ENCODE results near the gene HS3ST3A1.

The HS3ST3A1 gene

DNA sequence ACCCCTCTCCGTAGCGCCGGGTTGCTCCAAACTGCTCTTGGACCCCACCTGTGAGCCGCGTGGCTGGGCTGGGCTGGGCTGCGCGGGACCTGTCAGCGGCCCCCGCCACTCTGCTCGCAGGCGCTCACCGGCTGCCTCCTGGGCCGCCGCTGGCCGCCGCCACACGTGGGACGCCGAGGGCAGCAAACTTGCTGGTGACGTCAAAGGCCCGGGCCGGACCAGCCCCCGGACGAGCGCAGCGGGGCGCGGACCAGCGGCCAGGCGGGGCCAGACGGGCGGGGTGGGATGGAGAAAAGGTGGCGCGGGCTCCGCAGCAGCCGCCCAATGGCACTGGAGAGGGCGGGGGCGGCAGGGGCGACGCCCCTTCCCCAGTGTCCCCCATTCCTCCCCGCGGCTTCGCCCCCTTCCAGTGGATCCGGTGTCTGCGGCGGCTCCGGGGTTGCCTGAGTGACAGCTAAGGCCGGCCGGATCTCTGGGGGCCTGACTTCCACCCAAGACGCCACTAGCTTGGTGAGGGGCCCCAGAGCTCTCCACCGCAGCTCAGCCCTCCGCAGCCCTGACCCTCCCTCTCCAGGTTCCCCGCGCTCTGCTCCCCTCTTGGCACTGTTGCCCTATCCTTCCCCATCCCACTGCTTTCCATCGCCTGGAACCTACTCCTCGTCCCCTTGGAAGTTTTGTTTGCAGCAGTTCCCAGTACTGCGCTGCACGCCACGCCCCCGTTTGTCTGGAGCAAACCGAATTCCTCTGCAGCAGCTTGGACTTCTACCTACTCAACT, at the start of gene HS3ST3A1:
HS3ST3A1 (minus strand) TSS at position 154 of the 776 bp plus-strand sequence. CDS start 800 bp downstream, outside the sequence.
- H3K27me3 Mint-ChIP-seq = peaks cover 84% of the 10 kb centered on the region
- DNase-seq = peak; percentile 11 to 21
- H3K4me1 Mint-ChIP-seq = peaks cover 23% of the 10 kb centered on the region
- H3K27ac Mint-ChIP-seq = peak within 1 kb of the TSS in 1 of 2 donors; percentile 67
- peak; percentile 62 for ATAC-seq
- H3K9me3 Mint-ChIP-seq = no peaks in the 10 kb centered on the region
- H3K4me3 Mint-ChIP-seq = peak within 1 kb of the TSS; percentile 79 to 85

DNA sequence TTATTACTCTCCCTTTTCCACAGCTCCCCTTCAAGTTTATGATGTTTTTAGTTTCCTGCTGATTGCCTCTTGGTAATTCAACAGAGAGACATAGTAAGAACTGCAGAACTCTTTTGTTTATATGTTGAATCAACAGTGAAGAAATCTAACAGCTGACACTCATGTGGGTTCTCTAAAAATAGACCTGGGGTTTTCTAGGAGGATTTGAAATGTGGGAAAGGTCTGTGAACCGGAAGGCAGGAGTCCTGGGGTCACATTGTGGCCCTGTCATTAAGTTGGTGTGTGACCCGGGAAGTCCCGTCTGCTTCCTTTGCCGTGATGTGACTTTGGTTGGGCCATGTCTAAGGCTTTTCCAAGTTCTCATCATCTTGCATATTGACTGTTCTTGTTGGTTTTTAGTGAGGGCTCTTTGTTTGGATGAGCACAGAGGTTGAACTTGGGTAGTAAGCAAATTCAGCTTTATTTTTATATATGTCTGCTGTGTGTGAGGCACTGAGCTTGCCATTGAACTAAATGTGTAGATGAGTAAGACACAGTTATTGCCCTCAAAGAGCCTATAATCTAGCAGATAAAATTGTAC, 48.5 kb upstream of the HS3ST3A1 start:
- Mint-ChIP-seq H3K4me3 (no peak overlapping the region), H3K27me3 (no peaks in the 10 kb centered on the region), H3K4me1 (no peaks in the 10 kb centered on the region), H3K9me3 (no peaks in the 10 kb centered on the region), H3K27ac (no peak overlapping the region)
- no peak for ATAC-seq
- no peak for DNase-seq

DNA sequence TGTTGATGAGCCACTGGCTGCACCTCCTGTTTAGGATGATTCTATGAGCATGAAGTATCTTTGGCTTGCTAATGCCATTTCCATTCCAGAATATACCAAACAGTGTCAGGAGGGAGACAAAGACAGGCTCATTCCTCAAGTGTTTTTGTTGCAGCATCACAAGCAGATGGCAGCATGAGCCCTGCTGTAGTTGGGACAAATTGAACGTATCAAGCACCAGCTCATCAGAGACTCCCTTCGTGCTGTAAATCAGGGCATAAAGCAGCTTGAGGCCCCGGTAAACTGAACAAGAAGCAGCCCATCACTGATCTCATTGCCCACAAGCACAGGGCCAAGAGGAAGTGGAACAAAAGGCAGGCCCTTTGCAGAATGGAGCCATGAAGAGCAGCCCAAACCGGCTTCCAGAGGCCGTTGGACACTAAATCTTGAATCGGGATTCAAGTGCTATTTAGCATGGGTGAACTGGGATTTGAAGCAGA, 45.9 kb upstream of the HS3ST3A1 start:
- Mint-ChIP-seq H3K9me3 (no peaks in the 10 kb centered on the region), H3K27ac (no peak overlapping the region), H3K4me1 (no peaks in the 10 kb centered on the region), H3K4me3 (no peak overlapping the region), H3K27me3 (peaks cover 16% of the 10 kb centered on the region)
- ATAC-seq = no peak
- no peak for DNase-seq

DNA sequence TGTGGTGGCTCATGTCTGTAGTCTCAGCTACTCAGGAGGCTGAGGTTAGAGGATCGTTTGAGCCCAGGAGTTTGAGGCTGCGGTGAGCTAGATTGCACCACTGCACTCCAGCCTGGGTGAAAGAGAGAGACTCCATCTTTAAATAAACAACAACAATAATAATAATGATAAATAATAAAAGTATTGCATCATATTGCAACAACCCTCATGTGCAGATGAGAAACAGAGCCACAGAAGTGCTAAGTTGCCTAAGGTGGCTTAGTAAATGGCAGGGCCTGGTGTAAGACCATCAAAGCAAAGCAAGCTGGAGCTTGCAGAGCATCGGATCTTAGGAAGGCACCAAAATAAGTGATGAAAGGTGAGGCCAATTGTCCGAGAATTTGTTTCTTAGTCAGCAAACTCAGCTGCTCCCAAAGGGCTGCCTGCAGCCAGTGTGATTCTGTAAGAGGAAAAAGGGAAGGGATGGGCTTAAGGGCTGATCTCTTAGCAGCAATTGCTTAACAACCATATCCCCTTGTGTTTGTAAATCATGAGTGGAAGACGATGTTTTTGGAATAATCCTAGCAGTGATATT, 45.3 kb upstream of the HS3ST3A1 start:
- H3K4me1 Mint-ChIP-seq = no peaks in the 10 kb centered on the region
- no peak overlapping the region for H3K4me3 Mint-ChIP-seq
- no peaks in the 10 kb centered on the region for H3K9me3 Mint-ChIP-seq
- no peak overlapping the region for H3K27ac Mint-ChIP-seq
- ATAC-seq (no peak), DNase-seq (no peak)
- peaks cover 16% of the 10 kb centered on the region for H3K27me3 Mint-ChIP-seq

DNA sequence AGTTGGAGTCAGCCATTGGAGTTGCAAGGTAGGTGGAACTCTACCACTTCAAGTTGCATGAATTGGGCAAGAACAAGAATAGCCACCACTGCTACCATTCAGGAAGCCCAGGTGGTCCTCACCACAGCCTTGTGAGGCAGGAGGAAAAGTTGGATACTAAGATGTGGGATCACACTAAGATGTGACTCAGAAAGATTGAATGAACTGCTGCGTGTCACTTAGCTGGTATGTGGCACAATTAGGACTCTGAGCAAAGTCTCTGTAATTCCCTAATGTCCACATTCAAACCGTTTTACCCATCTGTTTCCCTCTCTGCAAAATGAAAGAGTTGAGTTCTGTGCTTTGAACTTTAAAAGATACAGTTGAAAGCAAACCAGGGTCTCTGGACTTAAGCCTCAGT, 44.7 kb upstream of the HS3ST3A1 start:
- Mint-ChIP-seq H3K9me3 (no peaks in the 10 kb centered on the region), H3K27ac (no peak overlapping the region), H3K4me3 (no peak overlapping the region), H3K27me3 (peaks cover 20% of the 10 kb centered on the region), H3K4me1 (no peaks in the 10 kb centered on the region)
- ATAC-seq (no peak), DNase-seq (no peak)

DNA sequence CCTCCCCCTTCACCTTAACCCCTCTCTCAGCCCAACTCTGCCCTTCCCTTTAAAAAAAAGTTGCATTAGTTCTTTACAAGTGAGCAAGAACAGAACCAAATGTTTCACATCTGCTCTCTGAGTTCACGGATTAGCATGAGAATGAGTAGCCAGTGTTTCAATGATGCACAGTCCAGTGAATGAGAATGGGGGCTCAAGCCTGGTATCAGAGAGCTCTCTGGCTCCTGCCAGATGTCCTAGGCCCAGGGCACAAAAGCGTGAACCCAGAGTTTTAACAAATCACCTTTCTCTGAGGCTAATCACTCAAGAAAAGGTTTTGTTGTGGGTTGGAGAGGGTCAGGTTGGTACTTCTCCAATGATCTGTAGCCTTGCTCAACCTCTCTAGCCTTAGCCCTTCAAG, 41.5 kb upstream of the HS3ST3A1 start:
- Mint-ChIP-seq H3K4me1 (no peaks in the 10 kb centered on the region), H3K9me3 (no peaks in the 10 kb centered on the region), H3K27me3 (peaks cover 22% of the 10 kb centered on the region), H3K27ac (no peak overlapping the region), H3K4me3 (no peak overlapping the region)
- DNase-seq = no peak
- no peak for ATAC-seq

DNA sequence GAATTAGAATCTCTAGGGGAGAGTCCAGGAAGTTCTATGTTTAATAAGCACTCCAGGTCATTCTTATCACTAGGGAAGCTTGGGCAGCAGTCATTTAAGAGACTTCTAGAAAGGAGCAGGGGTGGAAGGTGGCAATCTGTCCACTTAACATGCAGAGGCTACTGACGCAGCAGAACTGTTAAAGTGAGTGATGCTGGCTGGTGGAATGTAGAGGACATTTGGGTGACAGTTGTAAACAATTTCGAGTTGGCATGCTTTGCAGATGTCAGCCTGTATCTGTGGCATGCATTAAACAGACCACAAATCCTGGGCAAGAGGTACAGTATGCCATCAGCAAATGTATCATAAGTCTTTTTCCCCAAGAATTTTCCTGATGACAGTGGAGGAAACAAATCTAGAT, 40.5 kb upstream of the HS3ST3A1 start:
- no peaks in the 10 kb centered on the region for H3K4me1 Mint-ChIP-seq
- DNase-seq = no peak

DNA sequence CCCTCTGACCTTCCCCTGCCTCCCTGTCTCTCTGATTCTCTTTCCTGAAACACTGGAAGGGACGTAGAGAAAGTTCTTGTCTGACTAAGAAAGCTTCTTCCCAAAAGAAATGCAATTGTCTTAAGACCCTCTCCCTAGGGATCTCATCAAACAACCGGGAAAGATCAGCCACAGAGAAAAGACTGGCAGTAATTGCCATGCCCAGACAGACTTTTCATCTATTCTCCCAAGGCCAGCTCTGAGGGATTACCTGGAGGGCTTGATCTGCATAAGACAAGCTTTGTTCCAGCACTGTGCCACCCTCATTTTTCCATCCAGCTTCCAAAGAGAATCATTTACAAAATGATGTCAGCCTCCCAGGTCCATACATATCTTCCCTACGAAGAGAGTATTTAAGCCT, 38.8 kb upstream of the HS3ST3A1 start:
- no peak overlapping the region for H3K27ac Mint-ChIP-seq
- no peaks in the 10 kb centered on the region for H3K4me1 Mint-ChIP-seq
- no peak for DNase-seq
- no peak for ATAC-seq
- peaks cover 22% of the 10 kb centered on the region for H3K27me3 Mint-ChIP-seq
- no peak overlapping the region for H3K4me3 Mint-ChIP-seq
- H3K9me3 Mint-ChIP-seq = no peaks in the 10 kb centered on the region

More for the DNA sequence above, 40.5 kb upstream of the HS3ST3A1 start:
- no peak overlapping the region for H3K4me3 Mint-ChIP-seq
- peaks cover 22% of the 10 kb centered on the region for H3K27me3 Mint-ChIP-seq
- H3K27ac Mint-ChIP-seq = no peak overlapping the region
- no peaks in the 10 kb centered on the region for H3K9me3 Mint-ChIP-seq
- no peak for ATAC-seq

DNA sequence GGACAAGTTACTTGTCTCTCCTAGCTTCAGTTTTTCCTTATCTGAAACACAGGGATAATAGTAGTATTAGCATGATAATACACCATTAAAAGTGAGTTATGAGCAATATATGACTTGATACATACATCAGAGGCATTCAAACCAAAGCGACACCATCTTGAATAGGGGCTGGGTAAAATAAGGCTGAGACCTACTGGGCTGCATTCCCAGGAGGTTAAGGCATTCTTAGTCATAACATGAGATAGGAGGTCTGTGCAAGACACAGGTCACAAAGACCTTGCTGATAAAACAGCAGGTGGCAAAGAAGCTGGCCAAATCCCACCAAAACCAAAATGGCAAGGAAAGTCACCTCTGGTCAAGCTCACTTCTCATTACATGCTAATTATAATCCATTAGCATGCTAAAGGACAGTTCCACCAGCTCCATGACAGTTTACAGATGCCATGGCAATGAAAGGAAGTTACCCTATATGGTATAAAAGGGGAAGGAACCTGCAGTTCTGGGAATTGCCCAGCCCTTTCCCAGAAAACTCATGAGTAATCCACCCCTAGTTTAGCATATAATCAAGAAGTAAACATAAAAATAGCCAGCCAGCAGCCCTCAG, 37.2 kb upstream of the HS3ST3A1 start:
- DNase-seq (peak; percentile 4 to 23), ATAC-seq (no peak)
- Mint-ChIP-seq H3K9me3 (no peaks in the 10 kb centered on the region), H3K27ac (no peak overlapping the region), H3K27me3 (peaks cover 16% of the 10 kb centered on the region), H3K4me3 (no peak overlapping the region), H3K4me1 (no peaks in the 10 kb centered on the region)

DNA sequence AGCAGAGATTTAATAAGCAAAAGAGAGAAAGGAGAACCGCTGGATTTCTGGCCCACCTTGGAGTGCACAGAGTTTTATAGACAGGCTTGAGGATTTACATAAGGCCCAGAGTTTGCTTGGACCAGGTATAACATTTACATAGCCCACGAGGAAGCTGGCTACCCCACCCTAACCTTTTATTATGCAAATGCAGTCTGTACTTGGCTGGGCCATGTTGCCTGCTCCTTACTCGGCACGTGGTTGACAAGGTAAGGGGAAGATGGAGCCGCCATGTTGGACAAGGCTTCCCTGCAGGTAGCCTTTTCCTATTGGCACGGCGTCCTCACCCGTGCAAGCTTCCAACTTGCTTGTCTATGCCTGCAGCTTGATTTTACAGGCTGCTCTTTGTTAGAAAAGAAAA, 35.2 kb upstream of the HS3ST3A1 start:
- H3K9me3 Mint-ChIP-seq = no peaks in the 10 kb centered on the region
- ATAC-seq (no peak), DNase-seq (no peak)
- no peak overlapping the region for H3K27ac Mint-ChIP-seq
- no peaks in the 10 kb centered on the region for H3K4me1 Mint-ChIP-seq
- H3K4me3 Mint-ChIP-seq = no peak overlapping the region
- H3K27me3 Mint-ChIP-seq = peaks cover 6% of the 10 kb centered on the region

DNA sequence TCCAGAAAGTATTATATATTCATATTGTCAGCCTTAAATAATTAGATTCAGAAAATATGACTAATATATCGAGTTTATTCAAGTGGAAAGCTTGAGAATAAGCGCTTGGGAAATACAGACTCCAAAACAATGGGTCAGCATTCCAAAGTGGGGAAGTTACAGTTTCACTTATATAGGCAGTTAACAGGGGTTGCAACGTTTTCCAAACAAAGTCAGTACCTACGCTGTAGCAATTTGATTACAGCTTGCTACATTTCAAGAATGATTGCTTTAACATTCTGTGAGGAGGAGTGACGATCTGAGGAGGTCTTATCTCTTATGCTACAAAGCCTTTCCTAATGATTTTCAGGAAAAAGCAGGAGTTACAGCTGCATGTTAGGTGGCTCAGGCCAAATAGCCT, 34.2 kb upstream of the HS3ST3A1 start:
- Mint-ChIP-seq H3K27ac (no peak overlapping the region), H3K9me3 (no peaks in the 10 kb centered on the region), H3K4me1 (no peaks in the 10 kb centered on the region), H3K4me3 (no peak overlapping the region), H3K27me3 (no peaks in the 10 kb centered on the region)
- DNase-seq (no peak), ATAC-seq (no peak)

DNA sequence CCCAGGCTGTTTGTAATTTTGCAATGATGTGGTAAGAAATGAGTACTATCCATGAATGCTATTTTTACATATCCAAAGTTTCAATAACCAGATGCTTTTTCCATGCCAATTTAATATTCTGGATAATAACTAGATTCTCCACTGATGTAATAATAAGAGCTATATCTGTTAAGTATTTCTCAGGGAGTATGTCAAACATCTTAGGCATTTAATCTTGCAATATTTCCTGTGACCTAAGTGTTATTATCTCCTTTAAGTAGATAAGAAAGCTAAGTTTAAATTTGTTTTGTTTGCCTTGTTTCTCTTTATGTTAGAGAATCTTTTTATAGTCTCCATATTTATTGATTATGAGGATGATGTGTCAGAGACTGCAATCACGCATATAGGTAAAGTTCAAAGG, 32.3 kb upstream of the HS3ST3A1 start:
- Mint-ChIP-seq H3K4me1 (no peaks in the 10 kb centered on the region), H3K27me3 (no peaks in the 10 kb centered on the region), H3K4me3 (no peak overlapping the region), H3K27ac (no peak overlapping the region), H3K9me3 (no peaks in the 10 kb centered on the region)
- ATAC-seq = no peak
- no peak for DNase-seq

DNA sequence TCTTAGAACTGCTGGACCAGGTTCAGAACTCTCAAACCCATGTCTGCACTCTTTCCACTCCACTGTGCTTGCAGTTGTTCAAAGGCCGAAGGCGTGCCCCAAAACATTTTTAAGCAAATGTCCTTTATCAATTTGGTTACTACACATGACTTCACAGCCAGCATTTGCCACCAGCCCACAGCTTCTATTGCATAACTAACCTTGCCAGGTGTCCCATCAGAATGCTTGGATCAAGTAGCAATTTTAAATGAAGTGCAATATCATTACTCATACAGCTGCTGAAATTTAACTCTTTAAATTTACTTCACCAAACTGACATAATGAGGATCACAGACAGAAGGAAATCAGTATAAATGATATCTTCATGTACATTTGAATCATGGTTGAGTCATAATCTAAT, 29.8 kb upstream of the HS3ST3A1 start:
- no peak overlapping the region for H3K4me3 Mint-ChIP-seq
- H3K27me3 Mint-ChIP-seq = no peaks in the 10 kb centered on the region
- no peaks in the 10 kb centered on the region for H3K4me1 Mint-ChIP-seq
- ATAC-seq = no peak
- H3K9me3 Mint-ChIP-seq = no peaks in the 10 kb centered on the region
- no peak overlapping the region for H3K27ac Mint-ChIP-seq
- DNase-seq = no peak

DNA sequence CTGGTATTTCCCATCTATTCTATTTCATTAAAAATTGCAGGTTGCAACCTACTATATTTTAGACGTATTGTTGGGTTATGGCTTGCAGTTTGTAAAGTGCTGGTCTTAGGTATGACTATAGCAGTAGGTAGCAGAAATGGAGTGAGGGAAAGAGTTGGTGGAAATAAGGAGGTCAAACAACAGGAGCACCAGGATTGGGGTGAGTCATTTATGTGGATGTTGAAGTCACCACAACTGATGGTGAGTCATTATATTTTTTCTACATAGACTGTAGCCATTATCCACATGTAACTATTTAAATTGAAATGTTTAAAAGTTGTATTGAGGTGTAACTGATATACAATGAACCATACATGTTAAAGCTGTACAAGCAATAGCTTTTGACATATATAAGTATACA, 25.0 kb upstream of the HS3ST3A1 start:
- no peaks in the 10 kb centered on the region for H3K9me3 Mint-ChIP-seq
- H3K4me1 Mint-ChIP-seq = no peaks in the 10 kb centered on the region
- DNase-seq = no peak
- H3K27me3 Mint-ChIP-seq = peaks cover 9% of the 10 kb centered on the region
- H3K27ac Mint-ChIP-seq = no peak overlapping the region
- no peak for ATAC-seq
- no peak overlapping the region for H3K4me3 Mint-ChIP-seq

DNA sequence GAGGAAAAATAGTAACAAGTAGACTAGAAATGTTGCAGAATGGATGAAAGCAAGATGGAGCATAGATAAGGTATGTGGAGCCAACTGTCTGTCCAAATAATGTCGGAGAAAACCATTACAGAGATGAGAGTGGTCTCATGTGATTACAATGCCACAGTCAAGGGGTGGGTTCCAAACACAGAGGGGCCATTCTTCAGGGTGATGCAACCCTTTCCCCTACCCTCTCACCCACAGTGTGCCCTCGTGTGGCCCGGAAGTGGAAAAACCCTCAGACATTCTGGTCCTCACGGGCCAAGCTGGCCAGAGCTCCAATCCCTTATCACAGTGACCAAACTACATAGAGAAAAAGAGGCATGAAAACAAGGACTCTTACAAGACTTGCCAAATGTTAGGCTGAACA, 17.7 kb upstream of the HS3ST3A1 start:
- H3K27me3 Mint-ChIP-seq = peaks cover 11% of the 10 kb centered on the region
- H3K9me3 Mint-ChIP-seq = no peaks in the 10 kb centered on the region
- H3K27ac Mint-ChIP-seq = no peak overlapping the region
- no peak overlapping the region for H3K4me3 Mint-ChIP-seq
- no peaks in the 10 kb centered on the region for H3K4me1 Mint-ChIP-seq
- DNase-seq (no peak), ATAC-seq (no peak)

DNA sequence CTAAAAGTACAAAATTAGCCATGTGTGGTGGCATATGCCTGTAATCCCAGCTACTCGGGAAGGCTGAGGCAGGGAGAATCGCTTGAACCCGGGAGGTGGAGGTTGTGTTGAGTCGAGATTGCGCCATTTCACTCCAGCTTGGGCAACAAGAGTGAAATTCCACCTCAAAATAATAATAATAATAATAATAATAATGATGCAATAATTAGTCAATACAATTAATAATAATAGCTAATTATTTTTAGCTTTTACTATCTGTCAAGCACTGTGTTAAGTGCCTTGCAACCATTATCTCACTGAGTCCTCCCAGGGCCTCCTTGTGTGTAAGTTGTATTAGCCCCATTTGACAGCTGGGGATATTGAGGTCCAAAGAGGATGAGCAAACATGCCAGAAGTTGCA, 14.3 kb upstream of the HS3ST3A1 start:
- peaks cover 11% of the 10 kb centered on the region for H3K27me3 Mint-ChIP-seq
- H3K4me1 Mint-ChIP-seq = no peaks in the 10 kb centered on the region
- H3K9me3 Mint-ChIP-seq = peaks cover 6 to 7% of the 10 kb centered on the region in 2 donors
- DNase-seq (no peak), ATAC-seq (no peak)
- H3K4me3 Mint-ChIP-seq = no peak overlapping the region
- H3K27ac Mint-ChIP-seq = no peak overlapping the region
